ENCODE data around the gene GALNT11.

GRCh38 chr7:152076940-152077933, 51.8 kb downstream of the GALNT11 start:
- TF ChIP-seq, protein P1, sequence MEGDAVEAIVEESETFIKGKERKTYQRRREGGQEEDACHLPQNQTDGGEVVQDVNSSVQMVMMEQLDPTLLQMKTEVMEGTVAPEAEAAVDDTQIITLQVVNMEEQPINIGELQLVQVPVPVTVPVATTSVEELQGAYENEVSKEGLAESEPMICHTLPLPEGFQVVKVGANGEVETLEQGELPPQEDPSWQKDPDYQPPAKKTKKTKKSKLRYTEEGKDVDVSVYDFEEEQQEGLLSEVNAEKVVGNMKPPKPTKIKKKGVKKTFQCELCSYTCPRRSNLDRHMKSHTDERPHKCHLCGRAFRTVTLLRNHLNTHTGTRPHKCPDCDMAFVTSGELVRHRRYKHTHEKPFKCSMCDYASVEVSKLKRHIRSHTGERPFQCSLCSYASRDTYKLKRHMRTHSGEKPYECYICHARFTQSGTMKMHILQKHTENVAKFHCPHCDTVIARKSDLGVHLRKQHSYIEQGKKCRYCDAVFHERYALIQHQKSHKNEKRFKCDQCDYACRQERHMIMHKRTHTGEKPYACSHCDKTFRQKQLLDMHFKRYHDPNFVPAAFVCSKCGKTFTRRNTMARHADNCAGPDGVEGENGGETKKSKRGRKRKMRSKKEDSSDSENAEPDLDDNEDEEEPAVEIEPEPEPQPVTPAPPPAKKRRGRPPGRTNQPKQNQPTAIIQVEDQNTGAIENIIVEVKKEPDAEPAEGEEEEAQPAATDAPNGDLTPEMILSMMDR (IDR thresholded peaks at IDR 0.05), result no peak
- no peak for TF ChIP-seq POLR2A (IDR thresholded peaks at IDR 0.05)

Data from Peyer's patch (tissue), 4 donors.